NCI-H1694 treated with DMSO at 0.1 percent for 48 hours (cell line): ENCODE measurements around the gene CPXM2.

Experiments used
- DNase-seq: peaks from one replicate; lab custom pipeline; 2025; lab: John Stamatoyannopoulos, UW

Gene CPXM2

GRCh38 chr10:123869020-123869414 lies 22.6 kb downstream of the CPXM2 start:
- DNase-seq: no peak

DNA sequence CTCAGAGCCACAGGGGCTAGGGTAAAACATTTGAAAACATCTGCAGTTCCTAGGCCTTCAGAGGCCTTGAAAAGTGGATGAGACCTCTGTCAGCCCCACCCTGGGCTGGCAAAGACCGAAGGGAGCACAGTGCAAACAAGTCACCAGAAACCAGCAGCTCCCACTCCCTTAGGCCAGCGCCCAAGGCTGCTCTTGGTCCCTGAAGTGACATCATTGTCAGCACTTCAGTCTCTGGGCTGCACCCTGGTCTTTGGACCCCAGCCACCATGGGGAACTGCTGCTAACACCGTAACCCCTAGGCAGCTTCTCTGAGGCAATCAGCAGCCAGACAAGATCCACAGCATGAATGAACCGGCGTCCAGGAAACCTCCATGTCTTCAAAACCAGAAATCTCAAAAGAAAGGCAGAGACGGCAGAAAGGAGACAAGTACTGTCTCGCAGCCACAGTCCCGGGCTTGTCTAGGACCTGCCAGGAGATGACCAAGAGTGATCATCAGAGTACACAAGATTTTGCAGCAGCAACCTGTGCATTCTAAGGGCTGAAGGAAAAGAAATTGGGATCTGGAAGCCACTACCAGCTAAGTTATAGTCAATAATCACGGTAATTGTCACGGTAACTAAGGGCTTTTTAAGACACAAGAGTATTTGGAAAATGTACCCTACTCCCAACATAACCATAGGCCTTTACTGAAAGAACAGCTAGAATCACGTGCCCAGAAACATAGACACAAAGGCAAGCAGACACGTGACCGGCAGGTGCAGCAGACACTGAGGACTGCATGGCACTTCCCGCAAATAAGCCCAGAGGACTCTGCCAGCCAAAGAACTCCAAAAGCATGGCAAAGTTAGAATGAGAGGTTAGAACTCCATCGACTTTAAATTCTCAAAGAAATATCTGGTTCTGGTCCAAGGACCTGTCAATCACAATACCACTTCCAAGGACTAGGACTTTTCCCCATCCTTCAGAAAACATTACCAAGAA lies 23.3 kb downstream of the CPXM2 start:
- DNase-seq: no peak

DNA sequence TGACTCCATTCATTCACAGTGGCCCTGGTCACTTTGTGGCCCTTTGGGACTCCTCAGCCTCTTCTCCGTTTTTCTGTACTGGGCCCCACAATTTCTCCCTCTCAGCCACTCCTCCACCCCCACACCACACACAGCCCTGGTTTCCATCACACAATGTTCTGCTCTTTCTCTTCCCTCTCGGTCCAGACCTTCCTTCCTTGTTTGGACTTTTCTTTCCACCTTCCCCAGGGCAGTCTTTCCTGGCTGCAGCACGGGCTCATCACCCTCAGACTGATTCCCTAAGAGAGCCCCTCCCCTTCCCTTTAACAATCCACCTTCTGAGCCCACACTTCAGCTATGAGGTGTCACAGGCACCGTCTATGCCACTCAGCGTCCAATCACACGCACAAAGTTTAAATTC lies 25.7 kb downstream of the CPXM2 start:
- no peak for DNase-seq

- no peak for DNase-seq
These were observed 26.3 kb downstream of the CPXM2 start for GRCh38 chr10:123865350-123865749.

- no peak for DNase-seq
These were observed 26.7 kb downstream of the CPXM2 start for GRCh38 chr10:123864923-123865322.

DNA sequence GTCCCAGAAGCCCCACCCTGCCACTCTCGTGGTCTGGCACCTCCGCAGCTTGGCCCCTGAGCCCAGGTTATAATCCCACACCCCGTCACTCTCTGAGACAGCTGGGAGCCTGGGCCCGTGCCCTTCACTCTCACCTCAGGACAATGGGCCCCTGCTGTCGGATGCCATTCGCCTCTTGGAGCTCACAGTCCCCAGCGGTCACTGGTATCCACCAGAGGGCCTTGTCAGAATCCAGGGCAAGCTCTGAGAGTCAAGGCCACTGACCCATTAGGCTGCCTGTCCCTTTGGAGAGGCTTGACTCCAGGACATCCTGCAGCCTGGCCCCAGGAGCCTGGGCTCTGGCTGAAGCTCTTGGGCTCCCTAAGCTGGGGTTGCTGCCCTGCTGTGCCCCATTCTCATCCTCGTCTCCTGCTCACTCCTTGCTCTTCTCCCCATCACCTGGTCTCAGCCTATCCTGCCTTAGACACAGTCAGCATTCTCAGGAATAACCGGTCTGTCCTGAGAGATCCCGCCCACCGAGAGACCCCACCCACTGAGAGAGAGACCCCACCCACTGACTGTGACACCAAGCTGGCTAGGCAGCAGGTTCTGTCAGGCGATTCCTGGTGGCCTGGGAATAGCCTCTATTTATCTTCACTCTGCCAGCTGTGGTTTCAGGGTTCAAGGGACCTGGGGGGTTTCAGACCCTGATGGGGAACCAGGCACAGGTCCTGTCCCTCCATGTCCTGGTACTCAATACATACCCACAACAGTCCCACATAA lies 27.7 kb downstream of the CPXM2 start:
- DNase-seq: no peak

DNA sequence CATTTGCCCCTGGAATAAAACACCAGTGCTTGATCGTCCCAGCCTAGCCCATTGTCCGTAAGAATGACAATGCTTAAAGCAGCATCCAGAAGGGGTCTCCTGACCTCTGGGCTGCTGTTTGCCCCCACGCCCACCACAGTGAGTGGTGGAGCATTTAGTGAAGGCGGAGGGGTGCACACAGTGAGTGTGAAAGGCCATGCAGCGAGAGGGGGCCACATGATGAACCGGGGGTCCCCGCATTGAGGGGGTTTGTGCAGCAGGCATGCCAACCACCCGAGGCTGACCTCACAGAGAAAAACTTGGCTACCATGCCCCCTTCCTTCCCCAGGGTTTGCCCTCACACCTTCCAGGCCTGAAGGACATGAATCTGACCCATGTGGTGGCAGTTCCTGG lies 28.4 kb downstream of the CPXM2 start:
- no peak for DNase-seq

- DNase-seq: peak; percentile 3
These were observed 29.0 kb downstream of the CPXM2 start for GRCh38 chr10:123862421-123863182.

DNA sequence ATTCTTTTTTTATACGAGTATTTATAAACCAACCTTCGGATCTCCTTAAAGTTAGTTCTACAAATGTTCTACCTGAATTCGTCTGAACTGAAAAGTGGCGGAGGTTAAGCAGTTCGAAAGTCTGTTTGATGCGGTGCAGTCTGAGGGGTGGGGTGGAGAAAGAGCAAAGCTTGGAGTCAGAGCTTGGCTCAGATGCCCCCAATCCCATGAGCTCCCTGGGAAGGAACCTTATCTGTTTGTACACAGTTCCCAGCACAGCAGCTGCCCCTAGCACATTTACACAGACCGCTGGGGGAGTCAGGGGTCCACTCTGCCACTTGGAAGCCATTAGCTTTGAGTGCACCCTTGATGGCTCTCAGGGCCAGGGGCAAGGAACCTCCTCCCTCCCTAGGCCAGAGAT lies 30.8 kb downstream of the CPXM2 start:
- no peak for DNase-seq

GRCh38 chr10:123860209-123860608 lies 31.4 kb downstream of the CPXM2 start:
- no peak for DNase-seq

GRCh38 chr10:123859653-123860050 lies 32.0 kb downstream of the CPXM2 start:
- no peak for DNase-seq

- no peak for DNase-seq
These were observed 32.5 kb downstream of the CPXM2 start for GRCh38 chr10:123858907-123859652.

DNA sequence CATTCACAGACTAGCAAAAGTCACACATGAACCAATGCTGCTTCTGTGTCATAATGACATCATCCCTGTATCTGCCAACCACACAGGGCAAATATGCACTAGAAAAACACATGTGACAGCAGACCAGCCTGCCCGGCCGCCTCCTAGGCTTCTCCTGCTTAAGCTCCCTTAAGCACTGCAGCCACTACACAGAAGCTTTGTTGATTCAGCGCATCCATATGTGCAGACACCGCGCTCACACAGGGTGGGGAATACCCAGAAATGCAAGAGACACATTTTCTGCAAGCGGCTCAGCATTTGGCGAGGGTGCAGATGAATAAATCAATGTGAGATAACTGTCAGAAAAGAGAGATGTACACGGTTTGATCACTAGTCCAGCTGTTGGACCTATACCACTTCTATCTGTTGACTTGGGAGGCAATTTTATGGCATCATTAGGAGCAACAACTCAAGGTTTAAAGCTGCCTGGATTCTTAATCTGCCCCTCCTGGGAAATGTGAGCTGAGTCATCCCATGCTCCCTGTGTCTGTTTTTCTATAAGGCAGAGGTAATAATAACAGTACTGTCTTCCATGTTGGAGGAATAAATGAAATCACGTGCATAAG lies 33.4 kb downstream of the CPXM2 start:
- peak; percentile 27 for DNase-seq

GRCh38 chr10:123857616-123858015 lies 34.0 kb downstream of the CPXM2 start:
- no peak for DNase-seq

- no peak for DNase-seq
These were observed 36.5 kb downstream of the CPXM2 start for GRCh38 chr10:123855008-123855684.

DNA sequence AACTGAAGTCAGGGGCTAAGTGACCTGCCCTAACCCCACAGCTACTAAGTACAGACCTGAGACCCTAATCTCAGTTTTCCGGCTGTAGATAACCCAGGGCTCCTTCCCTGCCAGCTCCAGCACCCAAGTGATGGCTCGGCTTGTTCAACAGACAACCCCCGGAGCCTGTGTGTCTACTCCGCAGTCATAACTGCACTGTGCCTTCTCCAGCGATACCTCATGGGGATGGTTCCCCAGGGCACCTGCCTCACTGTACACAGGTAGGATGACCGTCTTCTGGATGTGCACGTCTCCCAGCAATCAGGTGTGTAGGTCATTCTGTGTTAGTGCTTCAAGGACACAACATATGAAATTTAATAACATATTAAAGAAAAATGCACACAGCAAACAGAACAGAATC lies 37.1 kb downstream of the CPXM2 start:
- no peak for DNase-seq

DNA sequence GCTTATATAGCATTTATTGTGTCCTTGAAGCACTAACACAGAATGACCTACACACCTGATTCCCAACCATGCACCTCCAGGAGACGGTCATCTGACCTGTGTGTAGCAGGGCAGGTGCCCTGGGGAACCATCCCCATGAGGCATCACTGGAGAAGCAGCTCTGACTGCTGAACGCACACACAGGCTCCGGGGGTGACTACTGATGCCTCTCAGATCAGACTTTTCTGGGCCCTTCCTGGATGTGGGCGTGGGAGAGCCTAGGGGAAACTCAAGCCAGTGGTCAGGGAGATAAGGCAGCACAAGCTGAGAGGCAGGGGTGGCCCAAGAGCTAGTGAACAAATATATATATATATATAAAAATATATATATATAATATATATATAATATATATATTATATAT lies 37.6 kb downstream of the CPXM2 start:
- no peak for DNase-seq

GRCh38 chr10:123852411-123852951 lies 39.1 kb downstream of the CPXM2 start:
- no peak for DNase-seq

DNA sequence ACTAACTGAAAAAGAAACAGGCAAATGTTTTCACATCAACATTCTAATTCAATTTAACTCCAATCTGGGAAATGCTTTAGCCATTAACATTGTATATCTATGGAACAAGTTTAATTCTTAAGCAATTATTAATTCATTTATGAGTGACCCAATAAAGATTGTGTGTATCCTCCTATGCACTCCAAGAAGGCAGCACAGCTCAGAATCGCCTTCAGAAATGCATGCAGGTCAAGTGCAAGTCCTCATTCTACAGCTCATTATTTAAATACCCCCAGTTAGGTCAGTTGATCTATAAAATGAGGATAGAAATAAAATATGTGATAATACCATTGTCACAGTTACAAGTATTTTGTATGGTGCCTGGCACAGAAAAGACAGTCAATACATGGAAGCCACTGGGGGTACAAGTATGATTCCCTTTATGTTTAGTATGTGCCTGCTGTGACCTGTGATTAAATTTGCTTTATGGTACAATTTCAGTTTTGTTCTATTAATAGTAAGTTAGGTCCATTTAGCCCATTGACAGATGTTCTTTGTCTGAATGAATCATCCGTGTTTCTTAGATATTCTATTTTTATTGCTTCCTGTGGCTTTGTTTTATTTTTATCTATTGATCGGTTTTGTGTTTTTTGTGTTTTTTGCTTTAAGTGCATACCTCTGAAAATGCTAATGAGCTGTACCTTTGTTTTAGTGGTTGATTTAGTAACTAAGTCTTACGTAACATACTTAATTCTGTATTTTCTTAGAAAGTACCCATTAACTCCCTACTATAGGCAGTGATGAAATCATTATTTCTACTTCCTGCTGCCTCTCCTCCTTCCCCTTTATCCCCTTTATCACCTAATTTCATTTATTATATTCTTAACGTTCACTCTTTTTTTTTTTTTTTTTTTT lies 42.8 kb downstream of the CPXM2 start:
- DNase-seq: no peak
